Frontal cortex (tissue), 4 donors: ENCODE measurements around the gene NEDD4L. TPM values are rescaled to one million over a fixed set of nuclear protein-coding genes. Genes with fewer than 3 reads are reported as not detected.
"Not testable (repeated sequence)": the region's sequence is repeated elsewhere in the genome, so short reads cannot be mapped to it uniquely, and the experiment has no call there.

Experiments
- DNase-seq, 2 donors: peaks; one replicate each; pipeline ENCODE4 v3.0.0; 2012; ENCODE audit warnings: low spot score in 2 of 2
- FAIRE-seq: peaks from 2 replicates; lab custom pipeline; 2012; peaks lifted over from hg19 to GRCh38; lab: Jason Lieb, UNC
- total RNA-seq: library from RNA; depleted of rRNA; stranded (reverse); fragments of >200 nt; gene quantifications from one replicate; pipeline ENCODE4 v1.2.3, GENCODE V29; 2014
- donor health status: control.
- donor health status: control.
- donor health status: control.

NEDD4L gene
- total RNA-seq, 1 donor from 2014 or later, result 108 TPM

- DNase-seq (no peak), FAIRE-seq (no peak)
Observed at GRCh38 chr18:58409802-58410445, 365.9 kb downstream of the NEDD4L start.

DNA sequence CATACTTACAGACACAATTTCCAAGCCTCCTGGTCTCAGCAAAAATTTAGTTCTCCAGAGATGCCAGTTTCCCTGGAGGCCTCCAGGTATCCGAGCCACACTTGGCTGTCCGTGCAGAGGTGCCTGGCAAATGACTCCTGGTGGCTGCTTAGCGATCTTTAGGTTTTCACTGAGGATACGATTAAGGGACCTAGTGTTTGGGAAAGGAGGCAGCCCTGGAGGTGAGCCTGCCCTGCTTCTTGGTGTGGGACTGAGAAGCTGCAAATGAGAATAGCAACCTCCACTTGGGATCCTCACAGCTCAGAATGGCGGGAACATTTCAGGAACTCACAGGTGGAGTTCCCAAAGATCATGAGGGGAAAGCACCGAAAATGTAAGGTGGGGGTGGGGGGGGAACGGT, 367.3 kb downstream of the NEDD4L start:
- FAIRE-seq (no peak), DNase-seq (no peak)

DNA sequence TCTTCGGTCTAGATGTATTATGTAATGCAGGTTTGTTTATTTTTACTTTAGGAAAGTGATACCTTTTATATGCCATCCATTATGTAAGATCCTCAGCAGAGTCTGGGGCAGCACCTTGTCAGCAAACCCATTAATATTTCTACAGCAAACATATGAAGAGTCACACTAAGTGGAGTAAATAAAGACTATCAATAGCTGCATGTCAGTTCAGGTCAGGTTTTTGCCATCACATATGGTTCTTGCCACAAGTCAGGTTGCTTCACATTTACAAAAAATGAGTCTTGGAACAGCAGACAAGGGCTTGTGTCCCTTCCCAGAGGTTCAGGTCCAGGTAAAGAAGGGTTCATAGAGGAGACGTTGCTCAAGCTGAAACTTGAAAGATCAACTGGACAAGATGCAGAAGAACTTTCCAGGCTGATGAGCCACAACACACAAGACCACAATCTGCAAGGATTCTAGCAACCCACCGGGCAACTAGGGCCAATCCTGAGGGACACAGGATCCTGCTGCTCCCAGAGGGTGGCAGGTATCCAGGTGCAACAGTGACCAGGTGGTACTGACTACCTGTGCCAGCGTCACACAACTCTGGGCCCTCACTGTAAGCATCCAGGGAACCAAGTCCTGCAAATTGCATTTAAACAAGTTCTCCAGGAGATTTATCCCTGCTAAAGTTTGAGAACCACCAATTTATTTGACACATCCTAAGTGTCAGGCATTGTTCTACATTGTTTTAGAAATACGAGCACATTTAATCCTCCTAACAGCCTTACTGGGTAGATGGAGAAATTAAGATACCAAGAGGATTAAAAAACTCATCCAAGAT, 369.0 kb downstream of the NEDD4L start:
- DNase-seq, result no peak
- no peak for FAIRE-seq

DNA sequence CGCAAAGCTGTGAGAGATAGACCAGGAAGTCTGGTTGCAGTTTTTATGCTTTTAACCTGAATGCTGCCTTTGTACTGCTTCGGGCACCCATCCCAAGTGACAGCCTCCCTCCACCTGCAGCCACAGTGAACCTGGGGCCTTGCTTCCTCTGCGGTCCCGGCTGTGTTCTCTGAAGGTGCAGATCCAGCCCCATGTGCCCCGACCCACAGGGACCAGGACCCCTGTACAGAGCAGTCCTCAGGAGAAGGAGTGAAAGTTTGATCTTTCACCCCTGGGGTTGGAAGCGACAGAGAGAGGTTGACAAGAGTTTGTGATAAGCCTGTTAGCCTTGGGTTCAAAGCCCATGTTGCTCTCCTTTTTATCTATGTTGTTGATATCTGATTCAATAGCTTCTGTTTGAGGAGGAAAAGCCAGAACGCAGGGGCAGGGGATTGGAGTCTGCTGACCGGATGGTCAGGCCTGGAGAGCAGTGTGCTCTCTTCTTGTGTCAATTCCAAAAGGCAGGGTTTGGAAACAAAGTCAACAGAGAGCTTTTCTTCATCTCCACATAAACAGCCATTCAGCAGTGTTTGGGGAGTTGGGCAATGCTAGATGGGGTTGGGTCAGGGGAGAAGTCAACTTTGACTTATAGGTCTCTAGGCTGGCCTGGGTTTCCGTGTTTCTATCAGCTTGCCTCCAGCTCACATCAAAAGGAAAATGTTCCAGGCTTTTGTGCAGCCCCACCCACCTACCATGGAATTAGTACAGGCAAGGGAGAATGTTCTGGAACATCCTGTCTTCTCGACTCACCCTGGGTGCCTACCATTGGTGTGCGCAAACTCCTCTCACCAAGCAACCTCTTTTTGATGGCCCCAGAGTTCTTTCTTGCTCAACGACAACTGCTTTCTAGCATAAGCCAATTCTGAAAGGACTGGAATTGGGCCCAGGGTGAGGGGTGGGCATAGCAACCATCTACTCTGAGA, 369.9 kb downstream of the NEDD4L start:
- FAIRE-seq (no peak), DNase-seq (no peak)

DNA sequence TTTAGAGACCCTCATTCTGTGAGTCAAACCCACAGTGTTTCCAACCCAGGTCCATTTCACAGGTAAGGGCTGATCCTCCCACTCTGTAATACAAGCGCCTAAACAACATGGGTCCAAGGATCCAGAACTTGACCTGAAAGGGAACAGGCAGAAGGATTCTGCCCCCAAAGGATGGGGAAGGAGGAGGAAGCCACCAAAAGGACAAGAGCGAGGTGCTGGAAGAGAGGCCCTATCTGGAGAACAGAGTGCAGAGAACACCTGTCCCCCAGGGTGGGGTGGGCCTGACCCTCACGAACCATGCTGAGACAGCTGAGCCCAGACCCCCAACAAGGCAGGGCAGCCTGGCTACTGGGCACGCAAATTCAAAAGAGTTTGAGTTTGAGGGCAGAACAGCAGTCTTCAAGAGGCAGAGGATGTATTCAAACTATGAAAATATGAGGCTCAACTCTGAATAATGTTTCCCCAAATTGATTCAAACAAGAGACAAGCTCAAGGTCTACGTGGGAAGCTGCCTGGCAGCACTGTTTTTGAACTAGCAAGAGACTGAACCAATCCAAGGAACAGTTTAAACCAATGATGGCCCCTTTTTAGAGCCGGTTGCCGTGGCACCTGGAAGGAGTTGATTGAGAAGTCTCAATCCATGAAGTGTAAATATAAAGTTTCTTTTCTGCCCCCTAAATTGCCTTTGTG, 372.1 kb downstream of the NEDD4L start:
- DNase-seq, result no peak
- no peak for FAIRE-seq

GRCh38 chr18:58416704-58417683, 373.0 kb downstream of the NEDD4L start:
- no peak for DNase-seq

GRCh38 chr18:58417752-58418151, 373.7 kb downstream of the NEDD4L start:
- no peak for DNase-seq
- FAIRE-seq, result no peak

More at GRCh38 chr18:58416704-58417683, 373.0 kb downstream of the NEDD4L start:
- no peak for FAIRE-seq

DNA sequence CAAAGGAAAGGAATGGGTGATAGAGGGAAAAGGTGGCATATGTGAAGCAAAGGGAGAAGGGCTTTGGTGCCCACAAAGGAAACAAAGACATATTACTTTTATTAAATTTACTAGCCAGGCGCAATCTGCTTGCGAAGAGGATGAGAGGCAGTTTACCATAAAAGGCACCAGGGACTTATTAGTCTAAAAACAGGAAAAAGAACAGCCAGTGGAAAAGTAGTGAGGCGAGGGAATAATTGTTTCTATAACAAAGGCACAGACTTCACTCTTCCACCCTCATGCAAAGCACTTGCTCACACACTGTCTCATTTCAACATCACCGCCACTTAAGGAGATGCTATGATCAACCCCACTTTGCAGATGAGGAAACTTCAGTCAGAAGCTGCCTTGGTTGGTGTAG, 374.3 kb downstream of the NEDD4L start:
- FAIRE-seq (no peak), DNase-seq (no peak)

GRCh38 chr18:58419587-58420199, 375.7 kb downstream of the NEDD4L start:
- DNase-seq, result no peak
- FAIRE-seq, result no peak

DNA sequence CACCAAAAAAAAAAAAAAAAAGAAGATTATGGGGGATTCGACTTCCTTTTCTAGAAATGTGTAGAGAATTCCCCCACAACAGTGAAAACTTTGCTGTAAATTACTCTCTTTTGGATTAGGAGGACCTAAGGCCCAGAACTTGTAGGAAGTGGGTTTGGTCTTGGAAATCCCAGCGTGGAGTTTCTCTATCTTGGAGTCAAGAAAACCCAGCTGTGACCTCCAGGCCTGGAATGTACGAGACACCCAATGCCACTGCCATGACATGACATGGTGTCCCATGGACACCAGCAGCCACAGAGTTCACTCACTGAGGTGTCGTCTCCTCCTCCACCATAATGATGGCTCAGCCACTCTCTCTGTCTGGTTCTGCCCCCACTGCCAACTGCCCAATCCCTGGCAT, 382.6 kb downstream of the NEDD4L start:
- FAIRE-seq (no peak), DNase-seq (no peak)

GRCh38 chr18:58427321-58427720, 383.3 kb downstream of the NEDD4L start:
- no peak for FAIRE-seq
- DNase-seq, result no peak

DNA sequence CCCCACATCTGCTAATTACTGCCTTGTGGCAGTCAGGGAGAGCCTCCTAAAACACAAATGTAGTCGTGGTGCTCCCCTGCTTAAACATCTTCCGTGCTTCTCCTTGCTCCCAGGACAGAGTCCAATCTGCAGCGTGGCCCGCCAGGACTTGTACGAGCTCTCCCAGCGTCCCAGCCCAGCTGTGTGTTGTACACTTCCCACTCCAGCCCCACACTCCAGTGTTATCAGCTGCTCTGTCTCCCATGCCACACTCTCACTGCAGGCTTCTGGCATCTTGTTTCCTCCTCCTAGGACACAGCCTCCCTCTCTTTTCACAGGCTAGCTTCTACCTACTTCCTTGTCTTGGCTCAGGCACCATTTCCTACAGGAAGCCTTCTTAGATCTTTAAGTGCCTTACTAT, 385.4 kb downstream of the NEDD4L start:
- no peak for FAIRE-seq
- no peak for DNase-seq

GRCh38 chr18:58431215-58431614, 387.2 kb downstream of the NEDD4L start:
- DNase-seq, result no peak
- FAIRE-seq, result no peak

- no peak for FAIRE-seq
- no peak for DNase-seq
Observed at GRCh38 chr18:58432050-58432727, 388.2 kb downstream of the NEDD4L start.

- FAIRE-seq, DNase-seq: not testable (repeated sequence)
Observed at GRCh38 chr18:58435221-58436005, 391.4 kb downstream of the NEDD4L start.

DNA sequence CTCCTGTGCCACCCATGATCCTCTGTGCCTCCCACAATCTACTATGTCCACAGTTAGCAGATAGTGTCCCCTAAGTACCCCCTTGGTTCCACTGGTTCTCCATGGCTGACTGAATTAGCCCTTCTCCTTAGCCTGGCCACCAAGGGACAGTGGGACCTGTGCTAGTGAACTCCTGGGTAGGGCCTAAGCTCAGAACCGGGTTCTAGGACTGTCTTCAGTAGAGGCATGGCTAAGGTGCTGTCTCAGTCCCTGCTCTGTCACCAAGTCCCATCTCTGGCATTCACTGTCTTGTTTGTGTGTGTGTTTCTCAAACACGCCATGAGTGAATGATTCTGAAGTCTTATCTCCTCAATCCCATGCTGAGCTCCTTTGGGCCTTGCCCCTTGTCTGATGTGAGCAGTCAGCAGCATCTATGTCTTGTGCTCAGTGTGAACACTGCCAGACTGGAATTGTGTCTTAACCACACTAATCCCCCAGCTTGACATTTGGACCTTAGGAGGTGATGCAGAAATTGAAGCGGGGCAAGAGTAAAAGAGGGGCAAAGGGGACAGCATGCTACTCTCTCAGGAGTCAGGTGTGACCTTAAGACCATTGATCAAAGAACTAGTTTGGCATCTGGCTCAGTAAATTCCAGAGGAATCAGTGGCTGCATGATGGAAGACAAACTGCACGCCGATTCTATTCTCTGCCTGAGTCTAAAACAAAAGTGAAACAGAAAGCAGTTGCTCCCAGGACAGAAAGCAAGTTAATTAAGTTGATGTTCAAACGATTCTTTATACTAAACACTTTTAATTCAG, 394.3 kb downstream of the NEDD4L start:
- FAIRE-seq (no peak), DNase-seq (no peak)
